Transverse colon (tissue), 4 donors: Measurements from ENCODE around the gene STXBP4. TPM values are rescaled to one million over a fixed set of nuclear protein-coding genes. Genes with fewer than 3 reads are reported as not detected.

ENCODE experiments used
- DNase-seq: peaks from one replicate; pipeline ENCODE4 v3.0.0-alpha.2; 2019
- H3K27ac ChIP-seq, 4 donors: fragments of 200-600 bp; sonication (generic); 2 replicates each; pipeline ENCODE4 v1.5.1; 2016 to 2018; ENCODE audit warnings: inconsistent platforms in 4 of 4
- H3K27me3 ChIP-seq: fragments of 200-600 bp; sonication (generic); 2 replicates; pipeline ENCODE4 v1.5.1; 2017; ENCODE audit warnings: inconsistent platforms
- H3K36me3 ChIP-seq, 4 donors: fragments of 200-600 bp; sonication (generic); 2 replicates each; pipeline ENCODE4 v1.5.1; 2017 to 2019; ENCODE audit warnings: inconsistent platforms in 4 of 4
- H3K4me1 ChIP-seq, 4 donors: fragments of 200-600 bp; sonication (generic); 2 replicates each; pipeline ENCODE4 v1.5.1; 2017 to 2020; ENCODE audit warnings: inconsistent platforms in 4 of 4
- H3K4me3 ChIP-seq, 4 donors: fragments of 200-600 bp; sonication (generic); 1 replicate in 1 of 4; 2 replicates in 3 of 4; pipeline versions ENCODE4 v1.5.1 to v1.6.1; 2017 to 2019; ENCODE audit warnings: inconsistent platforms in 4 of 4
- H3K9me3 ChIP-seq, 2 donors: fragments of 200-600 bp; sonication (generic); 2 replicates each; pipeline ENCODE4 v1.5.1; 2017 to 2019; ENCODE audit warnings: inconsistent platforms in 2 of 2
- EP300 ChIP-seq: sonication (generic); formaldehyde crosslinking; IDR thresholded peaks from one replicate; pipeline ENCODE4 v1.6.1; 2017; ENCODE audit warnings: antibody characterized with exemption, low read depth
- POLR2A ChIP-seq: fragments of 450-650 bp; IDR thresholded peaks from one replicate; pipeline ENCODE4 v1.6.1; 2016; ENCODE audit warnings: antibody characterized with exemption, mild to moderate bottlenecking, moderate library complexity
- POLR2AphosphoS5 ChIP-seq, 3 donors: sonication (generic); formaldehyde crosslinking; IDR thresholded peaks; one replicate each; pipeline ENCODE4 v1.6.1; 2016; ENCODE audit warnings: antibody characterized with exemption in 3 of 3
- WGBS, 2 donors: methylation state at CpG; one replicate each; pipeline ENCODE4 v1.1.5; 2018; ENCODE audit warnings: low coverage in 1 of 2; 5-methylcytosine and 5-hydroxymethylcytosine counted together
- in situ Hi-C, 4 donors: fragments of 200-750 bp; cut with MboI; loops; one replicate each; pipeline versions ENCODE4 v1.15.0 to v1.15.1; 2017; ENCODE audit warnings: low sequenced_read_pairs in 3 of 4, low pct_ligation_motif_present in 1 of 4, low pct_unique_long_range_greater_than_20kb in 1 of 4
- intact Hi-C: fragments of 100-400 bp; cut with DNase I; formaldehyde crosslinking; loops from one replicate; pipeline ENCODE4 v1.15.1; 2023; ENCODE audit warnings: low total_unique reads
- total RNA-seq, 4 donors: library from RNA; depleted of rRNA; stranded (reverse); fragments of >200 nt; gene quantifications; one replicate each; pipeline ENCODE4 v1.1.0, GENCODE V29; 2016
- TF ChIP-seq, protein P1 (sequence below), 5 experiments: fragments of 200-600 bp in 3 of 5; fragments of 450-650 bp in 2 of 5; sonication (generic) in 3 of 5; IDR thresholded peaks; 1 replicate in 2 of 5; 2 replicates in 3 of 5; pipeline ENCODE4 v1.5.1; 2016 to 2017; ENCODE audit warnings: antibody characterized with exemption in 5 of 5, inconsistent platforms in 3 of 5, mild to moderate bottlenecking in 2 of 5, moderate library complexity in 1 of 5

STXBP4 gene
- total RNA-seq, 4 donors from 2014 or later: 1.4 to 16.2 (median 4.4) TPM

GRCh38 chr17:55201308-55201932, 232.9 kb downstream of the STXBP4 start:
- DNase-seq: no peak
- in situ Hi-C loops (no loop called here), intact Hi-C loops (no loop called here)
- TF ChIP-seq EP300: no peak
- no peak for TF ChIP-seq POLR2A
- TF ChIP-seq, protein P1, sequence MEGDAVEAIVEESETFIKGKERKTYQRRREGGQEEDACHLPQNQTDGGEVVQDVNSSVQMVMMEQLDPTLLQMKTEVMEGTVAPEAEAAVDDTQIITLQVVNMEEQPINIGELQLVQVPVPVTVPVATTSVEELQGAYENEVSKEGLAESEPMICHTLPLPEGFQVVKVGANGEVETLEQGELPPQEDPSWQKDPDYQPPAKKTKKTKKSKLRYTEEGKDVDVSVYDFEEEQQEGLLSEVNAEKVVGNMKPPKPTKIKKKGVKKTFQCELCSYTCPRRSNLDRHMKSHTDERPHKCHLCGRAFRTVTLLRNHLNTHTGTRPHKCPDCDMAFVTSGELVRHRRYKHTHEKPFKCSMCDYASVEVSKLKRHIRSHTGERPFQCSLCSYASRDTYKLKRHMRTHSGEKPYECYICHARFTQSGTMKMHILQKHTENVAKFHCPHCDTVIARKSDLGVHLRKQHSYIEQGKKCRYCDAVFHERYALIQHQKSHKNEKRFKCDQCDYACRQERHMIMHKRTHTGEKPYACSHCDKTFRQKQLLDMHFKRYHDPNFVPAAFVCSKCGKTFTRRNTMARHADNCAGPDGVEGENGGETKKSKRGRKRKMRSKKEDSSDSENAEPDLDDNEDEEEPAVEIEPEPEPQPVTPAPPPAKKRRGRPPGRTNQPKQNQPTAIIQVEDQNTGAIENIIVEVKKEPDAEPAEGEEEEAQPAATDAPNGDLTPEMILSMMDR (IDR thresholded peaks at IDR 0.05): no peak
- no peak for TF ChIP-seq POLR2AphosphoS5 (IDR thresholded peaks at IDR 0.05)
- H3K9me3 ChIP-seq: peaks cover 0 to 4% of the 10 kb centered on the region in 2 donors
- H3K4me1 ChIP-seq: no peaks in the 10 kb centered on the region
- H3K27ac ChIP-seq: no peak overlapping the region
- no peak overlapping the region for H3K4me3 ChIP-seq
- no peaks in the 10 kb centered on the region for H3K36me3 ChIP-seq
- no peaks in the 10 kb centered on the region for H3K27me3 ChIP-seq
- WGBS, 2 donors: 36 to 45% methylated on average over 5 of the region's 5 CpGs

DNA sequence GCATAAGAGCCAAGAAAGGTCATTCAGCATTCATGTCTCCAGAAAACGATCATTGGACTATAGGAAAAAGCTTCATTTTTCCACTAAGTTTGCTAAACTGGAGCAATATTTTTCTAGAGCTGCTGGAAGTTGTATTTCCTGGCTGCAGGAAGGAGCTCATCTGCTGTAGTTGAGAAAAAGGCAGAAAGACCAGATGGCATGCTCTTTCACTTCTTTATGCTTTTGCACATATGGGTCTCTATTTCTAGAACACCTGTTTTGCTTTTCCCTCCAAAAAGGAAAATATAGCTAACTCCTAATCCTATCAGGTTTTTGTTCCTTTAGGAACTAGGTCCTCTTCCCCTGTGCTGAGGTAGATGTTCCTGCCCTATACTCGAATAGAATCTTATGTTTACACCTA, 234.3 kb downstream of the STXBP4 start:
- Histone ChIP-seq H3K27me3 (no peaks in the 10 kb centered on the region), H3K27ac (no peak overlapping the region), H3K36me3 (no peaks in the 10 kb centered on the region), H3K9me3 (peaks cover 0 to 4% of the 10 kb centered on the region in 2 donors), H3K4me1 (no peaks in the 10 kb centered on the region), H3K4me3 (no peak overlapping the region)
- in situ Hi-C loops (no loop called here), intact Hi-C loops (no loop called here)
- no peak for TF ChIP-seq POLR2AphosphoS5 (IDR thresholded peaks at IDR 0.05)
- TF ChIP-seq, protein P1 (IDR thresholded peaks at IDR 0.05): no peak
- TF ChIP-seq POLR2A: no peak
- TF ChIP-seq EP300: no peak
- DNase-seq: no peak
- WGBS, 2 donors: 69 to 72% methylated on average over 1 to 2 of the region's 2 CpGs

DNA sequence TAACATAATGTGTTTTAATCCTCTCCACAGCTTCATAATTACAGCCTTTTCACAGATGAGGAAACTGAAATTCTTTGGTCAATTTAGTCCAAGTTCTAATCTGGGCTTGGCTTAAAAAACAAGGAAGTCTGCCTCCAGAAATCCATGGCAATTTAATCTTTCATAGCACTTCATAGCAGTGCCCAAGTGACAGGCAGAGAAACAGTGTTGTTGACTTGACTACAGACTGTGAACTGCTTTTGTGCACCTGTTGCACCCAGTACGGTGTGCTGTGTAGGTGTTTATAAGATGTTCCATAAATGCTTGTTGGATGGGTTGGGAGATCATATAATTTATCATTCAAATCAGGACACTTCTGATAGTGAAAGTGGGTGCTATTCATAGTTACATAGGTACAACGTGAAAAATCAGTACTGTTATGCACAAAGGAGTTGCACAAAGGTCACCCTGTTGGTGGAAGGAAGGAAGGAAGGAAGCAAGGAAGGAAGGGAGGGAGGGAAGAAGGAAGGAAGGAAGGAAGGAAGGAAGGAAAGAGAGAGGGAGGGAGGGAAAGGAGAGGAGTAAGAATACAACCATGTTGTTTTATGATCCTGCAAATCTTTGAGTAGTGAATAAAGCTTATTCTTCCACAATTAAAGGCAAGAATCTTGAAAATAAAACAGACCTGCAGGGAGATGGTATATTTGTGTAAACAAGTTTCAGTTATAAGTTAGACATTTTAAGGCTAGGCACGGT, 239.7 kb downstream of the STXBP4 start:
- no peak for TF ChIP-seq POLR2AphosphoS5 (IDR thresholded peaks at IDR 0.05)
- TF ChIP-seq, protein P1 (IDR thresholded peaks at IDR 0.05): no peak
- no peak for TF ChIP-seq POLR2A
- TF ChIP-seq EP300: no peak
- in situ Hi-C loops (no loop called here), intact Hi-C loops (no loop called here)
- Histone ChIP-seq H3K9me3 (peaks cover 0 to 4% of the 10 kb centered on the region in 2 donors), H3K4me3 (no peak overlapping the region), H3K27ac (no peak overlapping the region), H3K4me1 (no peaks in the 10 kb centered on the region), H3K36me3 (no peaks in the 10 kb centered on the region), H3K27me3 (no peaks in the 10 kb centered on the region)
- no peak for DNase-seq
- 39 to 63% methylated on average over 3 of the region's 3 CpGs for WGBS, 2 donors

DNA sequence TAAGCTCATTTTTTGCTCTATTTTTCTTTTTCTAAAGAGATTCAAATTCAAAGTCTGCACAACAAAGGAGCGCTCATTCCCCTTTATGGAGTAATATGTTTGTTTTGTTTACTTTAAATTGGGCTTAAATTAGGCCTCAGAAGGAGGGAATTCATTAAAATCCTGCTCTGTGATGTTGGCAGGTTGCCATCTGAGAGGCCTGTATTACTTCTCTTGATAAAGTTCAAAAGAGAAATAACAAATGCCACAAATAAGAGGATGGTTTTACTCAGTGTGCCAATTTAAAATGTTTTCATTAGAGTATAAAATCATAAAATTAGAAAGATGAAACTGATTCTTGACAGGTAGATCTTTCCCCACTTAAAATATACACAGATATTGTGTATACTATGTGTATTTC, 241.7 kb downstream of the STXBP4 start:
- Histone ChIP-seq H3K27me3 (no peaks in the 10 kb centered on the region), H3K36me3 (no peaks in the 10 kb centered on the region), H3K27ac (no peak overlapping the region), H3K4me1 (no peaks in the 10 kb centered on the region), H3K9me3 (no peaks in the 10 kb centered on the region), H3K4me3 (no peak overlapping the region)
- intact Hi-C loops (no loop called here), in situ Hi-C loops (no loop called here)
- no peak for DNase-seq
- no peak for TF ChIP-seq EP300
- TF ChIP-seq POLR2AphosphoS5 (IDR thresholded peaks at IDR 0.05): no peak
- no peak for TF ChIP-seq POLR2A
- TF ChIP-seq, protein P1 (IDR thresholded peaks at IDR 0.05): no peak
- WGBS, 2 donors: 83 to 100% methylated on average over 1 of the region's 1 CpG
